Duodenal mucosa (tissue), 2 donors: ENCODE results near the gene RD3L.

ENCODE experiments used
- H3K27ac ChIP-seq: one replicate; pipeline ENCODE4 v1.7.0; 2013; ENCODE audit warnings: low read depth, low read length
- H3K27me3 ChIP-seq, 2 donors: one replicate each; pipeline ENCODE4 v1.7.0; 2013; ENCODE audit warnings: low read length in 2 of 2, control low read depth in 1 of 2; ENCODE audit not compliant: insufficient read depth in 2 of 2, control insufficient read depth in 1 of 2
- H3K36me3 ChIP-seq, 2 donors: one replicate each; pipeline ENCODE4 v1.7.0; 2013; ENCODE audit warnings: low read length in 2 of 2, control low read depth in 1 of 2; ENCODE audit not compliant: insufficient read depth in 2 of 2, control insufficient read depth in 1 of 2
- H3K4me1 ChIP-seq, 2 donors: one replicate each; pipeline ENCODE4 v1.7.0; 2013; ENCODE audit warnings: low read length in 2 of 2, control low read depth in 1 of 2; ENCODE audit not compliant: insufficient read depth in 2 of 2, control insufficient read depth in 1 of 2
- H3K4me3 ChIP-seq, 2 donors: one replicate each; pipeline ENCODE4 v1.7.0; 2013; ENCODE audit warnings: low read length in 2 of 2, low read depth in 1 of 2
- H3K9ac ChIP-seq, 2 donors: one replicate each; pipeline ENCODE4 v1.7.0; 2013; ENCODE audit warnings: low read length in 2 of 2, low read depth in 1 of 2
- H3K9me3 ChIP-seq, 2 donors: one replicate each; pipeline ENCODE4 v1.7.0; 2013; ENCODE audit warnings: low read length in 2 of 2, control low read depth in 1 of 2; ENCODE audit not compliant: control insufficient read depth in 1 of 2

Gene RD3L

DNA sequence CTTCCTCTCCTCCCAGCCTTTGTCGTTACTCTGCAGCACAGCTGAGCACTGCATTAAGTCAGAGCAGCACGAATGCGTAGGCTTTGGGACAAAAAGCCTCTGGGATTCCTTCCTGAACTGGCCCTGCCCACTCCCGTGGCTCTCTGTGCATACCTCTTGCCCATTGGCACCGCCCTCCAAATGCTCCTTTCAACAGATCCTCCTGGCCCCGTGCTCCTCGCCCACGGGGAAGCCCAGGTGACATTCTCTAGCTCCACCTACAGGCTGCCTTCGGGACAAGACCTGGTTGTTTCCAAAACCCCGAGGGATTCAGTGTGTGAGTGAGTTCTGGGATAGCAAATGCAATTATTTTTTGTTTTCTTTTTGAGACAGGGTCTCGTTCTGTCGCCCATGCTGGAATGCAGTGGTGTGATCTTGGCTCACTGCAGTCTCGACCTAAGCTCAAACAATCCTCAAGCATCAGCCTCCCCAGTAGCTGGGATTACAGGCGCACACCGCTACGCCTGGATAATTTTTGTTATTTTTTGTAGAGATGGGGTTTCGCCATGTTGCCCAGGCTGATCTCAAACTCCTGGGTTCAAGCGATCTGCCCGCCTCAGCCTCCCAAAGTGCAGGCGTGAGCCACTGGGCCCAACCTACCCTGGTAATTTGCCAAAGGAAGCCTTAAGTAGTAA lies 31.9 kb downstream of the RD3L start:
- H3K27ac ChIP-seq, result no peak overlapping the region
- H3K4me1 ChIP-seq, result peaks cover 6 to 9% of the 10 kb centered on the region in 2 donors
- H3K27me3 ChIP-seq, result no peaks in the 10 kb centered on the region
- peaks cover 19 to 43% of the 10 kb centered on the region in 2 donors for H3K36me3 ChIP-seq
- peak overlapping the region in 1 of 2 donors; percentile 64 for H3K9ac ChIP-seq
- no peaks in the 10 kb centered on the region for H3K9me3 ChIP-seq
- peak overlapping the region; percentile 44 to 59 for H3K4me3 ChIP-seq

DNA sequence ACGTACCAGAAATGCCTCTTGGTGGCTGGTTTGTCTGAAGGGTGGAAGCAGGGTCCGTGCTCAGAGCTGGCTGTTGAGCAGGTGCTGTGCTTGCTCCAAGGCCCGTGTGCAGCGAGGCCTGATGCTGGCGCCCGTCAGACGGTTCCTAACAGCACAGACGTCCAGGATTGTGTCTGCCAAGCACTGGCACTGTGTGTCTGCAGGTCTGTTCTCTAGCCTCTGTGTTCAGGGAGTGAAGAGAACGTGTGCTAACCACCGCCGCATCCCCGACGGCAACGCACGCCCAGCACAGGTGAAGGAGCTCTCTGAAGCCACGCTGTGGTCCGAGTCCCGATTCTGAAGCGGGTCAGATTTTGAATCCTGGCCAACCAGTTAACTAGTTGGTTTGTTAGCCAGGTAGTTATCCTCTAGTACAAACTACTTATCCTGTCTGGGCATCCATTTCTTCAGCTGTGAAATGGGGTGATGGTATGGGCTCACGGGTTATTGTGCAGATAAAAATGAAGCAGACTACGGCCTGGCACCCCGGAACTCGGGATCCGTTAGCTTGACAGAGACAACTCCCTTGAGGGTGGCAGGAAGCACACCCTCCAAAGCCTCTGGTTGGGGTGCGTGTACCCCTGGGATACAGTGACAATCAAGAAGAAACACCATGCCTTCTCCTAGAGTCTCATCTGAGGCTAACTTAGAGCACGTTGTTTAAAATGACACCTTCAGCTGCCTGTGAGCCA lies 32.6 kb downstream of the RD3L start:
- Histone ChIP-seq H3K27ac (no peak overlapping the region), H3K4me1 (peaks cover 6 to 9% of the 10 kb centered on the region in 2 donors), H3K9me3 (no peaks in the 10 kb centered on the region), H3K27me3 (no peaks in the 10 kb centered on the region), H3K36me3 (peaks cover 19 to 41% of the 10 kb centered on the region in 2 donors), H3K9ac (peak overlapping the region in 1 of 2 donors; percentile 64), H3K4me3 (peak overlapping the region; percentile 44 to 59)

DNA sequence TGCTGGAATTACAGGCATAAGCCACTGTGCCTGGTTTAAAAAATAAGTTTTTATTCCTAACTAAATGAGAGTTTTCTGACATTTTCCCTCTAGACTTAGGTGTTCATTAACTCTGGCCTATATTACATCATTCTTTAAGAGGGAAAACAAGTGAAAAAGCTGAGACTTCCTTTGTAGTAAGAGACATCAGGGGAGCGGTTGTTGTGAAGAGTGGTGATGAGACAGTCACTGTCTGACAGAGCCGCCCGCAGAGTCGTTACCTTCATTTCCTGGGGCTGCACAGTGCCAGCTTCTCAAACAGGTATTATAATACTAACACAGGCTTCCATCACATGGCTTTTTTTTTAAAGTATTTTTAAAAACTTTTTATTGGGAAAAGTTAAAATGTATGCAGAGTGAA lies 33.7 kb downstream of the RD3L start:
- peaks cover 6 to 9% of the 10 kb centered on the region in 2 donors for H3K4me1 ChIP-seq
- no peaks in the 10 kb centered on the region for H3K9me3 ChIP-seq
- H3K4me3 ChIP-seq, result no peak overlapping the region
- H3K36me3 ChIP-seq, result peaks cover 14 to 30% of the 10 kb centered on the region in 2 donors
- no peak overlapping the region for H3K27ac ChIP-seq
- no peaks in the 10 kb centered on the region for H3K27me3 ChIP-seq
- no peak overlapping the region for H3K9ac ChIP-seq

- Histone ChIP-seq H3K27me3 (no peaks in the 10 kb centered on the region), H3K36me3 (peaks cover 0 to 8% of the 10 kb centered on the region in 2 donors), H3K27ac (no peak overlapping the region), H3K9ac (no peak overlapping the region), H3K9me3 (no peaks in the 10 kb centered on the region), H3K4me1 (peaks cover 6 to 9% of the 10 kb centered on the region in 2 donors), H3K4me3 (no peak overlapping the region)
These were observed 36.4 kb downstream of the RD3L start for GRCh38 chr14:103905842-103906456.

- H3K9ac ChIP-seq, result no peak overlapping the region
- no peak overlapping the region for H3K27ac ChIP-seq
- no peaks in the 10 kb centered on the region for H3K9me3 ChIP-seq
- peaks cover 0 to 4% of the 10 kb centered on the region in 2 donors for H3K36me3 ChIP-seq
- no peak overlapping the region for H3K4me3 ChIP-seq
- H3K4me1 ChIP-seq, result no peaks in the 10 kb centered on the region
- H3K27me3 ChIP-seq, result no peaks in the 10 kb centered on the region
These were observed 37.7 kb downstream of the RD3L start for GRCh38 chr14:103904493-103905107.

DNA sequence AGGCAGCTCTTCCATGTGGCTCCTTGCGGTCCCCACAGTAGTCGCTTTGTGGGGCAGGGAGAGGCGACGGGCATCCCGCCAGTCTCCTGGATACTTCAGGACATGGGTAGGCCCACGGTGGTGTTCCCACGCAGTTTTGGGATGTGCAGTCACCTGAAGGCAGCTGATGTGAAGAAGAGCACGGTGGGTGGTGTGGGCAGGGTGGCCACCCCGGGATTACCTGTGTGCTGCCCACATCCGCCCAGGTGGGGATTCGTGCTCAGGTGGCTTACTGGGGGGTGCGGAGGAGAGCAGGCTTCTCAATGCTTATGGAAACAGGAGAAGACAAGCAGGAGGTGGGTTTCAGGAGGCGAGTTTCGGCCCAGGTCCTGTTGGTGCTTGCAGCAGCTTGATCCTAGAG lies 42.5 kb downstream of the RD3L start:
- no peak overlapping the region for H3K4me3 ChIP-seq
- no peak overlapping the region for H3K27ac ChIP-seq
- H3K9ac ChIP-seq, result no peak overlapping the region

GRCh38 chr14:103899316-103899715 lies 43.0 kb downstream of the RD3L start:
- H3K4me3 ChIP-seq, result no peak overlapping the region
- no peaks in the 10 kb centered on the region for H3K36me3 ChIP-seq
- H3K27ac ChIP-seq, result no peak overlapping the region
- no peak overlapping the region for H3K9ac ChIP-seq
- H3K9me3 ChIP-seq, result no peaks in the 10 kb centered on the region
- no peaks in the 10 kb centered on the region for H3K27me3 ChIP-seq
- peaks cover 44 to 46% of the 10 kb centered on the region in 2 donors for H3K4me1 ChIP-seq

More for the DNA sequence above, 42.5 kb downstream of the RD3L start:
- no peaks in the 10 kb centered on the region for H3K36me3 ChIP-seq
- H3K9me3 ChIP-seq, result no peaks in the 10 kb centered on the region
- H3K27me3 ChIP-seq, result no peaks in the 10 kb centered on the region
- peaks cover 39 to 40% of the 10 kb centered on the region in 2 donors for H3K4me1 ChIP-seq

DNA sequence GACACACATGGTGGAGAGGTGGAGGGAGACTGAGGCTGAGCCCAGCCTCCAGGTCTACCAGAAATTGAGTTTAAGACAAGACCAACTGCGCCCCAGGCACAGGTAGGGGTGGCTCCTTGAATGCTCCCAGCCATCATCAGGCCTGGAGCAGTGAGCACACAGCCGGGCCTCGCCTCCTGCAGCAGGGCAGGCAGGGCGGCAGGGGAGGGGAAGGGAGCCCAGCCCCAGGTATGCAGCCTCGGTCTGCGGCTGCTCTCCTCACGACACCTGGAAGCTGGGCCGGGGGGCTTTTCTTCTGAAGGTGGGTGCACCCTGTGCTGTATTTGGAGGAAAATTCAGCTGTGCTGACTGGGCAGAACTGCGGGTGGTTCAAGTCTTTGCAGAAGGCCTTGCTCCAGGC lies 43.6 kb downstream of the RD3L start:
- Histone ChIP-seq H3K4me3 (no peak overlapping the region), H3K27me3 (no peaks in the 10 kb centered on the region), H3K9ac (no peak overlapping the region), H3K4me1 (peaks cover 50 to 52% of the 10 kb centered on the region in 2 donors), H3K36me3 (no peaks in the 10 kb centered on the region), H3K27ac (no peak overlapping the region), H3K9me3 (no peaks in the 10 kb centered on the region)

DNA sequence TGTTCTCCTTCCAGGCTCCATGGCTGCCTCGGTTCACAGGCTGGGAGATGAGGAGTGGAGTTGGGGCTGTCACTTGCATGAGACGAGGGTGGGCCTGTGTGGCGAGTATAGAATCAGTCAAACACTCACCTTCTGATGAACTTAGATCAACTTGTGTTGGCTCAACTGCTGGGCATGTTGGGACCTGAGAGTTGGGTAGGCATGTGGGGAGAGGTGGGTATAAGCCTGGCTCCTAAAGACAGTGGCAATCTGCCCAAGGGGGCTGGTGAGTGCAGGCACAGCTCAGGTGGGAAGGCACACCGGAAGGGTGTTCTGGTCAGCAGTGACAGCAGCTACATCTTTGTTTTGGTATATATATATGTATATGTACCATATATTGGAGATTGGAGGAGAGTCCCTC lies 44.1 kb downstream of the RD3L start:
- Histone ChIP-seq H3K27ac (no peak overlapping the region), H3K9ac (no peak overlapping the region), H3K4me3 (no peak overlapping the region), H3K27me3 (no peaks in the 10 kb centered on the region), H3K36me3 (no peaks in the 10 kb centered on the region), H3K9me3 (no peaks in the 10 kb centered on the region), H3K4me1 (peaks cover 52 to 53% of the 10 kb centered on the region in 2 donors)
